DMS53 treated with DMSO at 0.1 percent for 48 hours (cell line): ENCODE measurements around the gene SFXN3.
"Not testable (repeated sequence)": the region's sequence is repeated elsewhere in the genome, so short reads cannot be mapped to it uniquely, and the experiment has no call there.

Experiments
- DNase-seq: peaks from one replicate; lab custom pipeline; 2025; ENCODE audit not compliant: unreplicated experiment; lab: John Stamatoyannopoulos, UW

Gene SFXN3

DNA sequence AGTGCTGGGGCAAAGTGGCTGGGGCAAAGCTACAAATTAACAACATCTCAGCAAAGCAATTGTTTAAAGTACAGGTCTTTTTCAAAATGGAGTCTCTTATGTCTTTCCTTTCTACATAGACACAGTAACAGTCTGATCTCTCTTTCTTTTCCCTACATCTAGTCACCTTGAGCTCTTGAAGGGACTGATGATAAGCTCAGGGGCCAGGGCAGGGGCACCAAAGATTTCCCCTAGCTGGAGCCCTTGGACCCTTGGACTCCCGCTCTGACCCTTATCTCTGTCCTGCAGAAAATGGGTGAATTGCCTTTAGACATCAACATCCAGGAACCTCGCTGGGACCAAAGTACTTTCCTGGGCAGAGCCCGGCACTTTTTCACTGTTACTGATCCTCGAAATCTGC lies 3.4 kb downstream of the SFXN3 start:
- DNase-seq = not testable (repeated sequence)

DNA sequence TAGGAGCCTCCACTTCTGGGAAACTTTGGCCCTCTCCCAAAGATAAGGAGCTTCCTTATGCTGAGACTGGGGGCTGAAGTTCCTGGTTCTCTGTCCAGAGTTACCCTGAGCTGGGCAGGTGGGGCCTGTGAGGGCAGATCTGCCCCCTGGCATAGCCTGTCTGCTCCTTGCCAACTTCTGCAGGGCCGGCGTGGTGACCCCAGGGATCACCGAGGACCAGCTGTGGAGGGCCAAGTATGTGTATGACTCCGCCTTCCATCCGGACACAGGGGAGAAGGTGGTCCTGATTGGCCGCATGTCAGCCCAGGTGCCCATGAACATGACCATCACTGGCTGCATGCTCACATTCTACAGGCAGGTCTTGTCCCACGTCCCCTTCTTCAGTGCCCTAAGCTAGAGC lies 4.3 kb downstream of the SFXN3 start:
- no peak for DNase-seq

DNA sequence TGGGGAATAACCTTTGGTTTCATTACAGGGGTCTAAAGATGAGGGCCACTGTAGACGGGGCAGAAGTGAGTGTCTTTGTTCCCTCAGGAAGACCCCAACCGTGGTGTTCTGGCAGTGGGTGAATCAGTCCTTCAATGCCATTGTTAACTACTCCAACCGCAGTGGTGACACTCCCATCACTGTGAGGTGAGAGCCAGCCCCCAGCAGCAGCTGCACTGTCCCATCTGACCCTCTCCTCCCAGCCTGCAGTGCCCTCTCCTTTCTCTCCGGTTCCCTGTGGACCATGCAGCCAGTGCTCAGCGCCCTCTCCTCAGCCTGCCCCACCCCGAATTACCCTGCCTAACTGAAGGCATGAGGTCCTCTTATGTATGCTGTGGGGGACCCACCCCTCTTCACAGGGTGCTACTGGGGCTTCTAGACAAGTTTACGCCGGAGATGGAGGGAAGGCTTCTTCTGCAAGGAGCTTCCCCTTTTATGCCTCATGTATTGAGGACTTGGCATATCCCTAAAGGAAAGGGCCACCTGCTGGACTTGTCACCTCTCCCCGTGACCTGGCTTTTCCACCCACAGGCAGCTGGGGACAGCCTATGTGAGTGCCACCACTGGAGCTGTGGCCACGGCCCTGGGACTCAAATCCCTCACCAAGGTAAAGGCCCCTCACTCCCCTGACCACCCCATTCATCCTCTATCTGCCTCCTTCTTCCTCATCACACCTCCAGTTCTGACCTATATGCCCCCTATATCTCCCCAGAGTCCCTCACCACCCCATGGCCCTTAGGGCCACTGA lies 5.1 kb downstream of the SFXN3 start:
- DNase-seq = no peak

DNA sequence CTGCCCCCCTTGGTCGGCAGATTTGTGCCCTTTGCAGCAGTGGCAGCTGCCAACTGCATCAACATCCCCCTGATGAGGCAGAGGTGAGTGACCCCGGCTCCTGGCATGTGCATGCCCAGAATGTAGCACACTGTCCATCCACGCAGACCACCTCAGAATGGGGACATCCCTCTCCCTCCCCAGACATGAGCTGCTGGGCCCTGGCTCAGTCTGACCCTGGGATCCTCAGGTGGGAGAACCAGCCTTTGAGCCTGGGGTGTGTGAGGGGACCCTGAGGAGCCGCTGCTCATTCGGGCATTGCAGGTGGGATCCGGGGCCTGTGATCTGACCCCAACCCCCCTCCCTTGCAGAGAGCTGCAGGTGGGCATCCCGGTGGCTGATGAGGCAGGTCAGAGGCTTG lies 5.7 kb downstream of the SFXN3 start:
- DNase-seq = no peak

DNA sequence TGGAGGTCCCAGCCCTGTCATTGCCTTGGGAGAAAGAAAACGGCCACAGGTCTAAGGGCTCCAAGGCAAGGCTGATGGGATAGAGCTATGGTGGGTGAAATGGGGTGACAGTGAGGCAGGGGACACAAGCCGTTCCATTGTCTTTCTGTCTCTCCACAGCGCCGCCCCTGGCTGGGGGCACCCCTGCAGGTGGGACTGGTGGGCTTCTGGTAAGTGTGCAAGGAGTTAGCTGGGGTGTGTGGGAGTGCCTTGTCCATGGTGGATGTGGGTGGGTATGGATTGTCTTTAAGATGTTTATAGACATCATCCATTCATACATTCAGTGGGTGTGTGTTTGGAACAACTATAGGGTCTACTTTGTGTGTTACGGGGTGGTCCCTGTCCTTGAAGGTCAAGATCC lies 7.5 kb downstream of the SFXN3 start:
- DNase-seq = no peak

DNA sequence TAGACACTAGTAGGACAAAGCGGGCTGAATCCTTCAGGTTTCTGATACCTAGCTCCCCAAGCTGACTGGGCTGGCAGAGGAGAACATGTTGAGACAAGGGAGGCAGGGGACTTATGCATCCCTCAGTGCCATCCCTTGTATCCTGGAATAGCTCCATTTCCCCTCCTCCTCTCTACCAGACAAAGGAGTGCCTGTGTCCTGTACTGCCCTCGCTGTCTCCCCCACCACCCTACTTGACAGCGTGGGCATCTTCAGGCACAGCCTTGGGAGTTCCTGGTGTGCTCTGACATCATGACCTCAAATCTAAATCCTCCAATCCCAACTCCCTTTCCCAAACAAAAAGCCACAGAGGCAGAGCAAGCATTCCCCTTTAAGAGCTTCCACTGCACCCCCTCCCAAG lies 9.0 kb downstream of the SFXN3 start:
- DNase-seq = no peak

DNA sequence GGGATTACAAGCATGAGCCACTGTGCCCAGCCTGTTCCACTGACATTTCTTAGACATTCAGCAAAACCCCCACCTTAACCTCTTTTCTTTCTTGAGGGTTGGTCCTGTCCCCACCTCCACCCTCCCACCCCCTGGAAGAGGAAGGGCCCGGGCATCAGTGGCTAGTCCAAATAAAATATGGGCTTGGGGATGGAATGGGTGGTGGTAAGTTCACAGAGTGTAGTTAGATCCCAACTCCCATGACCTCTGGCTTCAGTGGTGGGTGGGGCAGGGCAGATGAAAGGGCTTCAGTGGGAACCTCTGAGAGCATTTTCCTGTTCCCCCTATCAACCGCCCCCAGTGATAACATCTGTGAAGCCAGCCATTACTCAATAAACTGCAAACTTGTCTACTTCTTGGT lies 9.8 kb downstream of the SFXN3 start:
- DNase-seq = no peak

DNA sequence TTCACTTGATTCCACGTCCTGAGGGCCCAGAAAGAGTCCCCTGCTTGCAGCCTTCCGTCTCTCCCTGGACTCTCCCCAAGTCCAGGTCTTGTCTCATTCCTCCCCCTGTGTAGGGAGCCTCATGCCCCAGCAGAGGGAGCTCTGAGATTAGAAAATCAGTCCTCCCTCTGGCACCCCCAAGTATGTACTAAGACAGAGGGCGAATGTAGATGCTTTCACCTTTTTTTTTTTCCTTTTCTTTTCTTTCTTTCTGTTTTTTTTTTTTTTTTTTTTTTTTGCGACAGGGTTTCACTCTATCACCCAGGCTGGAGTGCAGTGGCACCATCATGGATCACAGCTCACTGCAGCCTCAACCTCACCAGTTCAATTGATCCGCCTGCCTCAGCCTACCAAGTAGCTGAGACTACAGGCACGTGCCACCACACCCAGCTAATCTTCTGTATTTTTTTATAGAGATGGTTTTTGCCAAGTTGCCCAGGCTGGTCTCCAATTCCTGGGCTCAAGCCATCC lies 10.3 kb downstream of the SFXN3 start:
- peak; percentile 57 for DNase-seq

DNA sequence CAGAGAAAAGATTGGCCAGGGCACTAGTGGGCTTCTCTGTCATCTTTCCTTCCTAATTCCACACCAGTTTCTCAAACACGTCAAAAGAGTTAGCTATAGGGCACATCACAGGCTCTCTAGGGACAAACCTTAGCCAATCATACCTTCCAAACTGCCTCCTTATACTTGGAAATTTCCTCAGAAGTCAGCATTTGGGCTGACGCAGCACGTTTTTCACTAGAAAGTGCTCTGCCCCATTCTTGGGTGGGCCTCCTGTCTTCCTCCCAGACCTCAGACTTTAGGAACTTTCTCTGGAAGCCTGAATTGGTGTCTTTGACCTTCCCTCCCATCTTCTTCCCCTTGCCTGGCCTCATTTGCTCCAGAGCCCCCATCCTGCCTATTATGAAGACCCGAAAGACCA lies 11.1 kb downstream of the SFXN3 start:
- no peak for DNase-seq

DNA sequence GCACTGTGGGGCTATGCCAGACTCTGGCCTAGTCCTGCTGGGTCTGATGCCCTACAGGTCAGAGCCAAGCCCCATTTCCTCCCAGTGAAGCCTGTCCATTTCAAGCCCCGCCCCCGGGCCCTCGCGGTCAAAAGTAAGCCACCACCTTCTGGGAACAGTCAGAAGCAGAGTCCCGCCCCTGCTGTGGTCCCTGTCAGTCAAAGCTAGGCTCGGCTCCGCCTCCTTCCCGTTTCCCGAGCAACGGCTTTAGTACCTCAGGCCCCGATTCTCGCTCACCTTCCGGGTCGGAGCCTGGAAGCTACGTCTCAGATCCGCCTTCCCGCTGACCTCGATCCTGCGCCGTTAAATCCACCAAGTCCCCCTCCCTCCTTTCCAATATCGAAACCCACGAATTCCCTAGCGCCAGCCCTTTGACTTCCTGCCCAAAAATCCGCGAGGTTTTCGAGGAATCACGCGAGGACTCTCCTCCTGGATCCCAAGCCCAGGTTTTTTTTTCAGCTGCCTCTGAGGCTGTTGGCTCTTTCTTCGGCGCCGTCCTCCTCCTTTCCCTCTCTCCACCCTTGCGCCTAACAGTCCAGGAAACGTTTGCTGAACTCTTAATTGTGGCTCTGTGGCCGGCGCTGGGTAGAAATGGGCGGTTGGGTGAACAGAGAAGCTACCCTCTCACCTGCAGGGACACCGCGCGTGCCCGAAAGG lies 11.8 kb downstream of the SFXN3 start:
- peak; percentile 97 for DNase-seq

DNA sequence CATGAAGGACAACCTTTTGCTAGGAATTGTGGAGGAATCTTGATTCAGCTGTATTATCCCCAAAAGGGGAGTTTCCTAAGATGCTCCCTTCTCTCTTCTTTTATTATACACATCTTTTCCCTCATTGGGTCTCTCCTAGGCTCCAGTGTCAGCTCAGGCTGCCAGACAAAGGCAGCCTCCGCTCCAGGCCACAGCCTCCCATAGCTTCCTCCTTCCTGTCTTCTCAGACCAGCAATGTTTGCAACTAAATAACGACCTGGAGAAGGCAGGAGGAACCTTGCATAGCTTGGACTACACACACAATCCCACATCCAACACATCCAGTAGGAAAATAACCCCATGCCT lies 12.3 kb downstream of the SFXN3 start:
- DNase-seq = no peak

DNA sequence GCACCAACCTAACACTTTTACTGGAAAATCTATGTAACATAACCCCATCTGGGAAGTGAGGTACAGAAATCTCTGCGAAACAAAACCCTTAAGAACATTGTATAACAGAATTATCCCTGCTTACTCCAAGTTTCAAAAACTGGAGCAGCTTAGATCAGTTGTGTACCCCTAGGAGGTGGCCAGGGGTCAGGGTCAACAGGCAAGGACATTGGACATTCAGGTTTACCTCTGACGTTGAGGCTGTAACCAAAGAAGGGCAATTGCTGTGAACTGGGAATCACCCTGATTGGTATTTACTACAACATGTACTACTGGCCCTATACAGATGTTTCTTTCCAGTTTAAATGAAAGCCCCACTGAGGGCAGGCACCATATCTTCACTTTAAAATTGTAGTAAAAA lies 13.1 kb downstream of the SFXN3 start:
- DNase-seq = no peak

DNA sequence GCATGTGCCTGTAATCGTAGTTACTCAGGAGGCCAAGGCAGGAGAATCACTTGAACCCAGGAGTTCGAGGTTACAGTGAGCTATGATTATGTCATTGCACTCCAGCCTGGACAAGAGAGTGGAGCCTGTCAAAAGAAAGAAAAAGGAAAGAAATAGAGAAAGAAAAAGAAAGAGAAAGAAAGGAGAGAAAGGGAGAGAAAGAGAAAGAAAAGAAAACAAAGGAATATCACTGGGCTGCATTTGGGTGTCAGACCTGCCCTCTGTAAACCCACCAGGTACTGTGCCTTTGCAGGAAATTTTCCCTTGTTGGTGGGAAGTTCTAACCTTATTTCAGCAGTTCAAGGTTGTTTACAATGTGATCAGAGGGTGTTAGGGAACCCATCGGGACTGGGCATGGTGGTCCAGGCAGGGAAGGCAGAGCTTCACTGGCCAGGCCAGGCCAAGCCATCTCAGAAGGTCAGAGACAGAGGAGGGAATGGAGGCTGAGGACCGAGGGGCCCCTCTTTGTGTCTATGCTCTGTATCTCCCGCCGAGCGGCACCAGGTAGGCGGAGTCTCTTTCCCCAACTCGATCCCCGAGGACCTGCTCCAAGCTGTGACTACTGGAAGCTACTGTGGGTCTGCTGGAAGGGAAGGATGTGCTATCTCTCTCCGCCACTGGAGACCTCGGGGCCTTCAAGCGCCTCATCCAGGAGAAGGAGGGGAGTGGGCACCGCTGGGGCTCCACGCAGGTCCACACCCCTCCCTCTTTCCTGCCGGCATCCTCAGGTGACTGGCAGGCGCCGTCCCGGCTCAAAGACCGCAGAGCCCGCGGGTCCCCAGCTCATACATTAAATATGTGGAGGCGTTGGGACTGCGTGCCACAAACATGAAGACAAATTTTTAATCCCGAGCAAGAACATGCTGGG lies 15.6 kb downstream of the SFXN3 start:
- no peak for DNase-seq

DNA sequence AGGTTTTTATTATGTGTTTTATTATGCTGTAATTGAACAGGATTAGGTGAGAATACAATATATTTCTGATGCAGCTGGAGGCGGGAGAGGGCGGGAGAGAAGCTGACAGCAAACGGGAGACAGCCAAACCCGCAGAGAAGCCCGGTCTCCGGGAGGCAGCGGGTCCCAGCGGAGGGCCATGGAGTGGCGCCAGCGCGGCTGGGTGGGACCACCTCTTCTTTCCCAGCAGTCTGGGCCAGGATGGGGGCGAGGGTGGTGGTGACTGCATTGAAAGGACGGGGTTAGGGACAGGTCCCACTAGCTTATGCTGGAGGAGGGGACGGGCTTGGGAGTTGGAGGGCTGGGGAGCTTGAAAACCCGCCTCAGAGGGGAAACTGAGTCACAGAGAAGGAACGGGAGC lies 16.2 kb downstream of the SFXN3 start:
- DNase-seq = no peak

DNA sequence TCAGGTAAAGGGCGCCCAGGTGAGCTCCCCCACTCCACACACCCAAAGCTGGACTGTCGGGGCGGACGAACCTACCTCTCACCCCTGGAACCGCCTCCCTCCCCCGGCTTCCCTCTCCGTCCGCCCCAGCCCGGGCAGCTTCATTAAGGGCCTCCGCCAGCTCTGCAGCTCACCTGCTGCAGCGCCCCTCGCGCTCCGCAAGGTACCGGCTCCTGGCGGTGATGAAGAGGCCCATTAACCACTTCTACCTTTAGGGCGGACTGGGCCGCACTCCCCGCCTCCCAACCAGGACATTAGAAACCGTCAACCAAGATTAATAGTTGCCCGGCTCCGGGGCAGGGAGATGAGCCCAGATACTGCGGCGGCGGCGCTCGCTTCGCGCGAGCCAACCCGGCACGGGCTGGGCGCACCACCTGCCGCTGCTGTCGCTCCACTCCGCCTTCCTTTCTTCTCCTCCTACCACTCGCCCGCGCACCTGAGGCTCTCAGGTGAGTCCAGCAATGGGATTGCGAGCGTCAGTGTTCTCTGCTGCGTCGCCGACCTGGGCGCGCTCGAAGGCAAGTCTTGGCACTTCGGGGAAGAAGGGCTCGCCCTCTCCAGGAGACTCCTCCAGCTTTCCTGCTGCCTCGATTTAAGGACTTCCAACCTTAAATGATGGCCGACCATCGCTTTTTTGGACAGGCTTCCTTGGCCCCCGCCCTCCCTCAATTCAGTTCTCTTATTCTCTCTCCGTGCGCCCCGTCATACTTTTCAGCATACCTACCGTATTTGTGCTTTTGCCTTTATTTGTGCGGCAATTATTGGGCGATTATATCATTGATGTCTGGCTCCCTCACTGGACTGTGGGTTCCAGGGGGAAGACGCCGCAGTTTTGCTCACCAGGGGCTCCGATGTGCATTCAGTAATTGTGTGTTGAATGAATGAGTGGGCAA lies 17.2 kb downstream of the SFXN3 start:
- DNase-seq = peak; percentile 76

DNA sequence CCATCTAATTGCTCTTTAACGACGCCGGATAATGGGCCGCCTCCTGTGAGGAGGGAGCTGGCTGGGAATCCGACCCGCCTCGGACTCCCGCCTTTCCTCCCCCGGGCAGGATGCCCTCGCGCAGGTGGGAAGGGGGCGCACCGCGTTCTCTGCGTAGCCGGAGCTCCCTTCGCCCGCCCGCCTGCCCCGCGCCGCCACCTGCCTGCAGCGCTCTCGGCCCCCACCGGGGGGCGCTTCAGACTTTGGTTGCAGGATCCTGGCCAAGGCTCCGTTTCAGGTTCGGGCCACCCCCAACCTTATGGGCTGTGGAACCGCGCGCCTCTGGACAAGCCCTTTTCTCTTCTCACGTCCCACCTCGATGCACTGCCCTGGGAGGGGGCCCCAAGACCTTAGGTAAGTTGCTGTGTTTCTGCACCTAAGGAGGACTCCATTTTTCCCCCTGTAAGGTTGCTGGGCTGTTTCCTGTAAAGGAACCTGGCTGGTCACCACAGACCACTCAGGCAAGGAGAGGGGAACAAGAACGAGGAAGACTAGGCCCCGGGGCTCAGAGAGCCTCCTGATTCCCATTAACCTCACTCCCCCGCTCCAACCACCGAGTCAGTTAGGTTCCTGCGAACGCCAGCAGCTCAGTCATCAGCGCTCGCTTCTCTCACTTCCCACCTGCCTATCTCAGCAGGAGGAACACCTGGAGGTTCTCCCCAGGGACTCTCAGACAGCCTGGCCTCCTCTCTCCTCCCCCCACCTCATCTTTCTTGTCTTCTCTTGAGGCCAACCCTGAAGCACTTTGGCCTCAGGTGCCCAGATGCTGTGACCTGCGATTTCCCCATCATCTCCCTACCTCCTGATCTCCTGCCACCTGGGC lies 19.4 kb downstream of the SFXN3 start:
- peak; percentile 32 for DNase-seq

DNA sequence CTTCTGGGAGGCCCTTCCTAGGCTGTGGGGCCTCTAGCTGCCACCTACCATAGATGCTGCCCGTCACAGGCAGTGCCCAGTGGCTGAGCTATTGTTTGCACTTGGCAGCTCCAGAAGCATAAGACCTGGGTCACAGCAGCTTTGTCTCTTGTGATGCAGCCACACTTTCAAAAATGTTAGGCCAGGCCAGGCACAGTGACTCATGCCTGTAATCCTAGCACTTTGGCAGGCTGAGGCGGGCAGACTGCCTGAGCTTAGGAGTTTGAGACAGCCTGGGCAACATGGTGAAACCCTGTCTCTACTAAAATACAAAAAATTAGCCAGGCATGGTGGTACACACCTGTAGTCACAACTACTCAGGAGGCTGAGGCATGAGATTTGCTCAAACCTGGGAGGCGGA lies 21.3 kb downstream of the SFXN3 start:
- DNase-seq = no peak

DNA sequence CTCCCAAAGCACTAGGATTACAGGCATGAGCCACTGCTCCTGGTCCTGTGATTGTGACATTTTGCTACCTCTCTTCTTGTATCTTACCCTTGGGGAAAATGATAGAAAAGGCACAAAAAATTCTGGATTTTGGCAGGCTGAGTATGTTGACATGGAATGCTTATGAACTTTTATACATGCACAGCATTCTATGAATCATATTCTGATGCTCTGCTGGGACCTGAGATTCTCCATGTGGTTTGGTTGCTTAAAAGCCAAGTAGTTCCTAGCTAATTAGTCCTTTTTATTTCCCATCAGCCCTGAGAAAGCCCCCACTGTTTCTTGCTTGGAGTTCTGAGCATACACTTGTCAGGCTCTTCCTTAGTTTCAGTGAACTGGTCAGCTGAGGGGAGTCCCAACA lies 22.5 kb downstream of the SFXN3 start:
- no peak for DNase-seq

DNA sequence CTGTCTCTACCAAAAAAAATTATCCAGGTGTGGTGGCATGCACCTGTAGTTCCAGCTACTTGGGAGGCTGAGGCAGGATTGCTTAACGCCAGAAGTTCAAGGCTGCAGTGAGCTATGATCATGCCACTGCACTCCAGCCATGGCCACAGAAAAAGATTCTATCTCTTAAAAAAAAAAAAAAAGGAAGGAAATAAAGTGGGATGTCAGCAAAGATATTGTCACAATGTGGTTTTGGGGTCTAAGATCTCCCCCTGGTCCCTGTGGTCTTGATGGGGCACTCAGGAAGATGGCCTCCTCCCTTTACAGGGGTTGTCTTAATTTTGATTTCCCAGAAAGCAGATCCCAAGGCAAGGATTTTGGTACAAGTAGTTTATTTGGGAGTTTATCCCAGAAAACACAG lies 23.3 kb downstream of the SFXN3 start:
- DNase-seq = no peak

DNA sequence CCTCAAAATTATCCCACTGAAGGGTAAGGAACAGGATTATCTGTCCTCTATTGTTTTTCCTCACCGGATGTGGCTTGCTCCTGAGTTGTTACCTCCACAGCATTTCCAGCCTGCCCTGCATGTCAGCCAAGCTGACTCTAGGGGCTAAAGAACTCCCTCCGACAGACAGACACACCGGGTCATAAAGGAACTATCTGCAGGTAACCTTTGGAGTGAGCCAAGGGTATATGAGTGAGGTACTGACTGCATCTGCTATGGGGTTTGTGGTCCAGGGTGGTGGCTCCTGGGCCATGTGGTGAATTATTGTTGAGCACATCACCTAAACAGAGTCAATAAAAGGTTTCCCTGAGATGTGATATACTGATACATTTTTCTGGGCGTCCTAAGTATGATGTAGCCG lies 23.8 kb downstream of the SFXN3 start:
- DNase-seq = no peak
